ENCODE results near the gene AUNIP. TPM values are rescaled to one million over a fixed set of nuclear protein-coding genes. Genes with fewer than 3 reads are reported as not detected.
A peak's percentile ranks its signal among the peaks of the same experiment; 100 is the strongest.

The AUNIP gene
- total and polyA plus RNA-seq, 2 experiments from 2014 or later, result 2.2 to 2.3 TPM

- in situ Hi-C loops (cut with MboI), result no loop called here
- H4K20me1 ChIP-seq (ENCODE audit: insufficient read depth), result no peaks in the 10 kb centered on the region
Measured at GRCh38 chr1:25874635-25875153, 15.4 kb upstream of the AUNIP start.

GRCh38 chr1:25874209-25874608 lies 15.0 kb upstream of the AUNIP start:
- Histone ChIP-seq H3K9ac (peak overlapping the region; percentile 83), H3K27me3 (replicated peaks; ENCODE audit: insufficient read depth) (no peaks in the 10 kb centered on the region), H3K36me3 (ENCODE audit: low read depth) (peaks cover 3% of the 10 kb centered on the region; the same call in 1 of the 2 replicates), H3K4me2 (ENCODE audit: unreplicated experiment) (peak overlapping the region; percentile 72), H3K79me2 (ENCODE audit: insufficient read depth) (peaks cover 37% of the 10 kb centered on the region), H3K9me3 (ENCODE audit: low read depth) (no peaks in the 10 kb centered on the region), H3K27ac (no peak overlapping the region), H3K4me3 (peak overlapping the region; percentile 78), H3K4me1 (ENCODE audit: insufficient read depth) (peaks cover 4% of the 10 kb centered on the region; the same call in 1 of the 2 replicates), H3K9me2 (ENCODE audit: insufficient read depth) (no peaks in the 10 kb centered on the region), H3F3A (ENCODE audit: insufficient read depth) (peaks cover 9% of the 10 kb centered on the region), H4K20me1 (ENCODE audit: insufficient read depth) (no peaks in the 10 kb centered on the region), H2AFZ (no peak overlapping the region)
- DNase-seq, result no peak
- in situ Hi-C loops (cut with MboI), result no loop called here
- 80 to 86% methylated on average over 3 of the region's 3 CpGs for WGBS, 2 experiments (ENCODE audit: low coverage in 1 of 2, low lambda C conversion rate in 2 of 2, missing lambda C conversion rate in 2 of 2)
- TF ChIP-seq EZH2 (IDR thresholded peaks at IDR 0.05; ENCODE audit: insufficient read depth, poor library complexity, severe bottlenecking) (no peak), EZH2phosphoT487 (IDR thresholded peaks at IDR 0.05; ENCODE audit: insufficient read depth, low read depth) (no peak)

More at GRCh38 chr1:25874635-25875153, 15.4 kb upstream of the AUNIP start:
- H3F3A ChIP-seq (ENCODE audit: insufficient read depth), result peaks cover 9% of the 10 kb centered on the region
- no peaks in the 10 kb centered on the region for H3K27me3 ChIP-seq (replicated peaks; ENCODE audit: insufficient read depth)
- no peaks in the 10 kb centered on the region for H3K9me3 ChIP-seq (ENCODE audit: low read depth)
- H3K4me3 ChIP-seq, result peak overlapping the region; percentile 78
- H3K79me2 ChIP-seq (ENCODE audit: insufficient read depth), result peaks cover 37% of the 10 kb centered on the region
- H3K4me2 ChIP-seq (ENCODE audit: unreplicated experiment), result peak overlapping the region; percentile 72
- TF ChIP-seq EZH2 (IDR thresholded peaks at IDR 0.05; ENCODE audit: insufficient read depth, poor library complexity, severe bottlenecking) (no peak), EZH2phosphoT487 (IDR thresholded peaks at IDR 0.05; ENCODE audit: insufficient read depth, low read depth) (no peak)
- peaks cover 4% of the 10 kb centered on the region; the same call in 1 of the 2 replicates for H3K4me1 ChIP-seq (ENCODE audit: insufficient read depth)
- H3K9me2 ChIP-seq (ENCODE audit: insufficient read depth), result no peaks in the 10 kb centered on the region
- peak overlapping the region; percentile 83 for H3K9ac ChIP-seq
- DNase-seq, result no peak
- H2AFZ ChIP-seq, result peak overlapping the region; percentile 79
- WGBS, 2 experiments (ENCODE audit: low coverage in 1 of 2, low lambda C conversion rate in 2 of 2, missing lambda C conversion rate in 2 of 2), result 36 to 42% methylated on average over 5 to 8 of the region's 8 CpGs
- H3K27ac ChIP-seq, result no peak overlapping the region
- 0 out of 2 replicates have a peak, but pooled peaks cover 1% of the 10 kb centered on the region for H3K36me3 ChIP-seq (ENCODE audit: low read depth)

- Histone ChIP-seq H2AFZ (no peak overlapping the region), H3K4me2 (ENCODE audit: unreplicated experiment) (no peak overlapping the region), H4K20me1 (ENCODE audit: insufficient read depth) (no peaks in the 10 kb centered on the region), H3K79me2 (ENCODE audit: insufficient read depth) (peaks cover 37% of the 10 kb centered on the region), H3K9me3 (ENCODE audit: low read depth) (no peaks in the 10 kb centered on the region), H3K4me1 (ENCODE audit: insufficient read depth) (peaks cover 4% of the 10 kb centered on the region; the same call in 1 of the 2 replicates), H3K36me3 (ENCODE audit: low read depth) (peaks cover 3% of the 10 kb centered on the region; the same call in 1 of the 2 replicates), H3K9me2 (ENCODE audit: insufficient read depth) (no peaks in the 10 kb centered on the region), H3K4me3 (no peak overlapping the region), H3F3A (ENCODE audit: insufficient read depth) (peaks cover 9% of the 10 kb centered on the region), H3K27ac (no peak overlapping the region), H3K27me3 (replicated peaks; ENCODE audit: insufficient read depth) (no peaks in the 10 kb centered on the region), H3K9ac (no peak overlapping the region)
- peak; percentile 41 for DNase-seq
- TF ChIP-seq EZH2phosphoT487 (IDR thresholded peaks at IDR 0.05; ENCODE audit: insufficient read depth, low read depth) (no peak), EZH2 (IDR thresholded peaks at IDR 0.05; ENCODE audit: insufficient read depth, poor library complexity, severe bottlenecking) (no peak)
- 63 to 74% methylated on average over 3 of the region's 3 CpGs for WGBS, 2 experiments (ENCODE audit: low coverage in 1 of 2, low lambda C conversion rate in 2 of 2, missing lambda C conversion rate in 2 of 2)
- in situ Hi-C loops (cut with MboI), result no loop called here
Measured at GRCh38 chr1:25873120-25873519, 13.9 kb upstream of the AUNIP start.

DNA sequence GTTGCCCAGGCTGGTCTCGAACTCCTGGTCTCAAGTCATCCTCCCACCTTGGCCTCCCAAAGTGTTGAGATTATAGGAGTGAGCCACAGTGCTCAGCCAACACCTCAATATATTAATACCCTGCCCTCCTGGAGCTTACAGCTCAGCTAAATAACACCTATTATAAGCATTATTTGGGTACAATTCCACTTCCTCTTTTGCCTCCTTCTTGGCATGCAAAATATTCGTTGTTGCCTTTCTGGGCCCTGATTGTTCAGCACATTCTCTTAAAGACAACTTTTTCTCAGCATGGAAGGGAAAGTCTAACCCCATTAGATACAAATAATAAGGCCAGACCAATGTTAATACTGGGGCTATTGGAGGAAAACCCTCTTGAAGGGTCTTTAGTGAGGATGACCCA lies 13.5 kb upstream of the AUNIP start:
- Histone ChIP-seq H3K36me3 (ENCODE audit: low read depth) (peaks cover 3% of the 10 kb centered on the region; the same call in 1 of the 2 replicates), H3K4me2 (ENCODE audit: unreplicated experiment) (no peak overlapping the region), H3K4me1 (ENCODE audit: insufficient read depth) (peaks cover 4% of the 10 kb centered on the region; the same call in 1 of the 2 replicates), H3K79me2 (ENCODE audit: insufficient read depth) (peaks cover 37% of the 10 kb centered on the region), H3K9me2 (ENCODE audit: insufficient read depth) (no peaks in the 10 kb centered on the region), H3K4me3 (no peak overlapping the region), H3K9me3 (ENCODE audit: low read depth) (no peaks in the 10 kb centered on the region), H4K20me1 (ENCODE audit: insufficient read depth) (no peaks in the 10 kb centered on the region), H2AFZ (no peak overlapping the region), H3F3A (ENCODE audit: insufficient read depth) (peaks cover 9% of the 10 kb centered on the region), H3K27ac (no peak overlapping the region), H3K27me3 (replicated peaks; ENCODE audit: insufficient read depth) (no peaks in the 10 kb centered on the region), H3K9ac (no peak overlapping the region)
- no peak for DNase-seq
- no peak for TF ChIP-seq EZH2 (IDR thresholded peaks at IDR 0.05; ENCODE audit: insufficient read depth, poor library complexity, severe bottlenecking)
- no peak for TF ChIP-seq EZH2phosphoT487 (IDR thresholded peaks at IDR 0.05; ENCODE audit: insufficient read depth, low read depth)
- 50 to 51% methylated on average over 2 of the region's 2 CpGs for WGBS, 2 experiments (ENCODE audit: low coverage in 1 of 2, low lambda C conversion rate in 2 of 2, missing lambda C conversion rate in 2 of 2)
- in situ Hi-C loops (cut with MboI), result no loop called here

Measured in GM23248 (cell line).